HG03175 (cell line): ENCODE results near the gene CCDC107.

Source experiments
- ATAC-seq: cut with Tn5 transposase; IDR thresholded peaks from one replicate; pipeline ENCODE4 v1.9.1; 2021; ENCODE audit warnings: mild to moderate bottlenecking, moderate library complexity; ENCODE audit not compliant: unreplicated experiment

CCDC107 gene

DNA sequence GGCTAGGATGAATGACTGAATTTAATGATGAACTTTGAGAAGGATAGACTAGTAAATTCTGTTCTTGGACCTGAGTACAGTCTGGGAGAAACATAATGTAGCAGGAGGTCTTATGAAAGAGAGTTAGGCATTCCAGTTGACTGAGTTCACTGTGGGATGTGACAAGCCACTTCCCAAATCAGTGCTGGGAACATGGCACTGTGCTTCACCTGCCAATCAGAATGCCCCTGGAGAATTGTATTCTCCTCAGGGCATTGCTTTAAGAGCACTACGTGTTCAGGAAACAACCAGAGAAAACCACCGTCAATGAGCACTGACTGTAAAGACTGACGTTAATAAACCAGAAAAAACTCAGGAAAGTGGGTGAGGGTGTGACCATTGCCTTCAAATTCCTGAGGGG, 1.2 kb downstream of the CCDC107 start:
- no peak for ATAC-seq

GRCh38 chr9:35660966-35661415, 2.9 kb downstream of the CCDC107 start:
- ATAC-seq, result no peak

DNA sequence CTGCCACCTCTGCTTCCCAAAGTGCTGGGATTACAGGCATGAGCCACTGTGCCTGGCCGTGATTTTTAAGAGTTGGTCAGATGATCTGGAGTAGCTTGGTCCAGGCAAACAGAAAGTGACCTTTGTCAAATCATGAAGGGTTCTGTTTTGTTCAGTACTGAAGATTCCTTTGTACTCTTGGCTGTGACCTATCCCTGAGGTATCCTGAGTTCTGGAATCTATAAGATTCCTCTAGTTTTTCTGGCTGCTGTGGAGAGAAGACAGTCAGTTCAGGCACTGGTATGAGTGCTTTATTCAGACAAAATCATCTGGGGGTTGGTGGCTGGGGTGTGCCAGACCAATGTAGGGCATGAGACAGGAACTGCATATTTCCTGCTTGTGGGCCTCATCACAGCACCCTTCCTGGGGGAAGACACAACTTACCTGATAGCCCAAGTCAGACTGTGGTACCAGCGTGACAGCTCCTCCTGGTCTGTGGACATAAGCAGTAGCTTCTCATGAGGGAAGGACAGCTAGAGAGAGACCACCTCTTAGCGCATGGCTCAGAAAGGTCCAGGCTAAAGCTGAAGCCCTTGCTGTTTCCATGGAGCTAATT, 3.8 kb downstream of the CCDC107 start:
- no peak for ATAC-seq

- ATAC-seq, result no peak
Observed at GRCh38 chr9:35662437-35662836, 4.3 kb downstream of the CCDC107 start.

GRCh38 chr9:35664531-35665470, 6.7 kb downstream of the CCDC107 start, which contains the start of gene ARHGEF39:
Gene ARHGEF39 (minus strand): TSS chr9:35665195. CDS start chr9:35665169, 26 bp downstream.
- ATAC-seq, result peak; percentile 70

GRCh38 chr9:35665471-35665818, 7.4 kb downstream of the CCDC107 start:
- ATAC-seq, result no peak

GRCh38 chr9:35666045-35666444, 8.0 kb downstream of the CCDC107 start:
- no peak for ATAC-seq

GRCh38 chr9:35666549-35666948, 8.5 kb downstream of the CCDC107 start:
- ATAC-seq, result no peak

- no peak for ATAC-seq
Observed at GRCh38 chr9:35667939-35668338, 9.8 kb downstream of the CCDC107 start.

DNA sequence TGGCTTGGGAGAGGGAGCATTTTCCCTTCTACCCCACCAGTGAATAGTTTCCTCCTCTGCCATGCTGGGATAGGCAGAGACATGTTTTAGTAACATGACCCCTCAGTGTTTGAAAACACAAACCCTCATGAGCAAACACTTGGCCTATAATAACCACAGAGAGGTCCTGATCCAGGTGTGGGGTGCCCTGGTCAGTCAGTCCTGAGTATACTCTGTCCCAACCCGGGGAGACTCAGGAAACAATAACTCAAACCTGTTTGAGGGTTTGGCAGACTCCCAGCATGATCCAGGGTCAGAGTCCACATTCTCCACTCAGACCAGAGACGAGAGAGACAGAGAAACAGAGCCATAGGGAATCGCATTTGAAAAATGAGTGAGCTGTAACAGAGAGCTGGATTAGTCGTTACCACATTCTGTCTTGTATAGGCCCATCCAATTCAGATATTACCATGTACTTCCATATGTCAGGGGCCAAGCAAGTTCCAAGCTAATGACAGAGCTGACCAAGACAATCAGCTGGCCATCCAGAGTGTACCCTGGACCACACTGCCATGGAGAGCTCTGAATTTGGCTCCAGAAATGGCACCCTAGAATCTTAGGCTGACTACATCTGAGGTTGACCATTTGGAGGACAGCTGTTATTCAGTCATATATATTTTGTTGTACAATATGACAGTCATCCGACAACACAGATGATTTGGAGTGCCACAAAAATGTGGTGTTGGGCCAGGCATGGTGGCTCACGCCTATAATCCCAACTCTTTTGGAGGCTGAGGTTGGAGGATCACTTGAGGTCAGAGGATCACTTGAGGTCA, 11.4 kb downstream of the CCDC107 start:
- ATAC-seq, result no peak

DNA sequence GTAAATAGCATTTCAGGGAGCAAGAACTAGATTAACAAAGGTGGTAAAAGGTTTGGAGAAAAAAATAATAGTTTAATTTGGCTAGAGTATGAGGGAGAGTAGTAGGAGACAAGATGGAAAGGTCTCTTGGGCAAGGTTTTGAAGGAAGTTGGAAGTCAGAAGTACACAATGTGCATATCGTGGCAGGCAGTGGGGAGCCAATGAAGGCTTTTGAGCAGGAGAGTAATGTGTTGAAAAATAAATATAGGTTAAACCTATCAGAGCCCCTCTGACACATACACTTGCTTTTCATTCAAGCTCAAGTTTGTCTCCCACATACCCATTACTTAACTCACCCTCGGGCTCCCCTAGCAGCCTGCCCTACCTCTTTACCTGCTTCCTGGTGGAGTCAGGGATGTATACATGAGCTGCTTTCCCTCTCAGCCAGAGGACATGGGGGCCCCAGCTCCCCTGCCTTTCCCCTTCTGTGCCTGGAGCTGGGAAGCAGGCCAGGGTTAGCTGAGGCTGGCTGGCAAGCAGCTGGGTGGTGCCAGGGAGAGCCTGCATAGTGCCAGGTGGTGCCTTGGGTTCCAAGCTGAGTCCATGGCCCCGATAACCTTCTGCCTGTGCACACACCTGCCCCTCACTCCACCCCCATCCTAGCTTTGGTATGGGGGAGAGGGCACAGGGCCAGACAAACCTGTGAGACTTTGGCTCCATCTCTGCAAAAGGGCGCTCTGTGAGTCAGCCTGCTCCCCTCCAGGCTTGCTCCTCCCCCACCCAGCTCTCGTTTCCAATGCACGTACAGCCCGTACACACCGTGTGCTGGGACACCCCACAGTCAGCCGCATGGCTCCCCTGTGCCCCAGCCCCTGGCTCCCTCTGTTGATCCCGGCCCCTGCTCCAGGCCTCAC, 15.3 kb downstream of the CCDC107 start, which contains the start of gene CA9:
Gene CA9, plus strand, starts transcription at position 797 of the 893 bp plus-strand sequence. Its CDS starts 32 bp downstream, at position 829.
- ATAC-seq, result no peak

DNA sequence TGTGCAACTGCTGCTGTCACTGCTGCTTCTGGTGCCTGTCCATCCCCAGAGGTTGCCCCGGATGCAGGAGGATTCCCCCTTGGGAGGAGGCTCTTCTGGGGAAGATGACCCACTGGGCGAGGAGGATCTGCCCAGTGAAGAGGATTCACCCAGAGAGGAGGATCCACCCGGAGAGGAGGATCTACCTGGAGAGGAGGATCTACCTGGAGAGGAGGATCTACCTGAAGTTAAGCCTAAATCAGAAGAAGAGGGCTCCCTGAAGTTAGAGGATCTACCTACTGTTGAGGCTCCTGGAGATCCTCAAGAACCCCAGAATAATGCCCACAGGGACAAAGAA, 15.9 kb downstream of the CCDC107 start:
- no peak for ATAC-seq

GRCh38 chr9:35675204-35675603, 17.1 kb downstream of the CCDC107 start:
- ATAC-seq, result no peak

DNA sequence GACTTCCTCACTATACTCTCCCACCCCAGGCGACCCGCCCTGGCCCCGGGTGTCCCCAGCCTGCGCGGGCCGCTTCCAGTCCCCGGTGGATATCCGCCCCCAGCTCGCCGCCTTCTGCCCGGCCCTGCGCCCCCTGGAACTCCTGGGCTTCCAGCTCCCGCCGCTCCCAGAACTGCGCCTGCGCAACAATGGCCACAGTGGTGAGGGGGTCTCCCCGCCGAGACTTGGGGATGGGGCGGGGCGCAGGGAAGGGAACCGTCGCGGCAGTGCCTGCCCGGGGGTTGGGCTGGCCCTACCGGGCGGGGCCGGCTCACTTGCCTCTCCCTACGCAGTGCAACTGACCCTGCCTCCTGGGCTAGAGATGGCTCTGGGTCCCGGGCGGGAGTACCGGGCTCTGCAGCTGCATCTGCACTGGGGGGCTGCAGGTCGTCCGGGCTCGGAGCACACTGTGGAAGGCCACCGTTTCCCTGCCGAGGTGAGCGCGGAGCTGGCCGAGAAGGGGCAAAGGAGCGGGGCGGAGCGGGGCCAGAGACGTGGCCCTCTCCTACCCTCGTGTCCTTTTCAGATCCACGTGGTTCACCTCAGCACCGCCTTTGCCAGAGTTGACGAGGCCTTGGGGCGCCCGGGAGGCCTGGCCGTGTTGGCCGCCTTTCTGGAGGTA, 17.8 kb downstream of the CCDC107 start:
- ATAC-seq, result no peak

GRCh38 chr9:35679091-35679490, 21.0 kb downstream of the CCDC107 start:
- no peak for ATAC-seq

GRCh38 chr9:35679766-35680330, 21.8 kb downstream of the CCDC107 start:
- ATAC-seq, result no peak

GRCh38 chr9:35680331-35681105, 22.4 kb downstream of the CCDC107 start:
- ATAC-seq, result peak; percentile 70

- no peak for ATAC-seq
Observed at GRCh38 chr9:35681341-35682002, 23.4 kb downstream of the CCDC107 start.
